Astrocyte of the cerebellum (primary cell): ENCODE results near the gene IL4R.

ENCODE experiments used
- DNase-seq: peaks from one replicate; pipeline ENCODE4 v3.0.0-alpha.2; 2011; ENCODE audit warnings: low read depth
- H3K4me3 ChIP-seq: 2 replicates; pipeline ENCODE4 v1.5.1; 2011; ENCODE audit warnings: mild to moderate bottlenecking, low read depth, low read length, moderate library complexity
- in situ Hi-C: cut with HindIII; loops from 2 replicates; pipeline ENCODE4 v1.10.0; 2017; ENCODE audit warnings: low sequenced_read_pairs
- TF ChIP-seq, protein P1 (sequence below): IDR thresholded peaks from 2 replicates; pipeline ENCODE4 v1.5.1; 2012; ENCODE audit warnings: low read length, low read depth, moderate library complexity, mild to moderate bottlenecking; ENCODE audit errors: missing control alignments

The IL4R gene

DNA sequence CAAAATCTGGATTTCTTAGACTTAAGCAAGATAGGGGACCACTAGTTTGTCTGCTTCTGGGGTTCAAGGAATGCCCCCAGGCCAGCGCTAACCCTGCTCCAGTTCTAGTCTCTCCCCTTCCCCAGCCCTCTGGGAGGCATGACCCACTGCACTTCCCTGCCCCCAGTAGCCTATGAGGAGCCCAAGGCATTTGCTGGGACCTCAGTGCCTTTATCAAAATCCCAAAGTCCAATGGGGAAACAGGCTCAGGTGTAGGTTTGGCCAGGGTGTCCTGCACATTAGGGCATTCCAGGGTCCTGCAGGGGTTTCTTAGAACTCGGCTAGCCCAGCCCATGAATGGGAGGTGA lies 1.2 kb downstream of the IL4R start:
- TF ChIP-seq, protein P1, sequence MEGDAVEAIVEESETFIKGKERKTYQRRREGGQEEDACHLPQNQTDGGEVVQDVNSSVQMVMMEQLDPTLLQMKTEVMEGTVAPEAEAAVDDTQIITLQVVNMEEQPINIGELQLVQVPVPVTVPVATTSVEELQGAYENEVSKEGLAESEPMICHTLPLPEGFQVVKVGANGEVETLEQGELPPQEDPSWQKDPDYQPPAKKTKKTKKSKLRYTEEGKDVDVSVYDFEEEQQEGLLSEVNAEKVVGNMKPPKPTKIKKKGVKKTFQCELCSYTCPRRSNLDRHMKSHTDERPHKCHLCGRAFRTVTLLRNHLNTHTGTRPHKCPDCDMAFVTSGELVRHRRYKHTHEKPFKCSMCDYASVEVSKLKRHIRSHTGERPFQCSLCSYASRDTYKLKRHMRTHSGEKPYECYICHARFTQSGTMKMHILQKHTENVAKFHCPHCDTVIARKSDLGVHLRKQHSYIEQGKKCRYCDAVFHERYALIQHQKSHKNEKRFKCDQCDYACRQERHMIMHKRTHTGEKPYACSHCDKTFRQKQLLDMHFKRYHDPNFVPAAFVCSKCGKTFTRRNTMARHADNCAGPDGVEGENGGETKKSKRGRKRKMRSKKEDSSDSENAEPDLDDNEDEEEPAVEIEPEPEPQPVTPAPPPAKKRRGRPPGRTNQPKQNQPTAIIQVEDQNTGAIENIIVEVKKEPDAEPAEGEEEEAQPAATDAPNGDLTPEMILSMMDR, result no peak
- peak overlapping the region; percentile 66 for H3K4me3 ChIP-seq
- in situ Hi-C loops, result no loop called here
- DNase-seq, result no peak

DNA sequence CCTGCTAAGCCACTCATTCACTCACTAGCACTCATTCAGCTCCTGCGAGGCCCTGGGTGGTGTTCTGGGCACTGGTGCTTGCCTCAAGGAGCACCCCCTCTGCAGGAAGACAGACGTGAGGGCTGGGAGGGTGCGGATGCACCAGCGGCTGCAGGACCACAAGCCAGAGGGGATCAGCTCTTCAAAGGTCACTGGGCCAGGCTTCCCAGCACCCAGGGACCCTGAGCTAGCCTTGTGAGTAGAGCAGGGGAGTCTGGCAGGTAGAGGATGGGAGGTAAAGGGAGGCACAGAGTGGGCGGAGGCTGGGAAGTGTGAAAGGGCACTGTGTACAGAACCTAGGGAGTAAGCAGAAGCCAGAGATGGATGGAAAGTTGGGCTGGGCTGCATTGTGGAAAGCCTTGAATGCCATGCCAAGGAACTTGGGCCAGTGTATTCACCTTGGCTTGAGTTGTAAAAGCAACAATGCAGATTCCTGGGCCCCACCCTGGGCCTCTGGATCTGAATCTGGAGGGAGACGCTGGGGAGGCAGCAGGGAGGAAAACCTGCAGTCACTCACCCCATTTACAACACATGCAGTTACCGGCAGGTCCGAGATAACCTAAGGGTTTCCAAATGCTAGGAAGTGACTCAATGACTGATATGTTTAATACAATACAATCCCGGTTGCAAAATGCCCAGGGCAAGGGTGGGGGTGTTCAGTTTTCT lies 1.7 kb downstream of the IL4R start:
- peak overlapping the region; percentile 66 for H3K4me3 ChIP-seq
- in situ Hi-C loops, result no loop called here
- TF ChIP-seq, protein P1, result peak; percentile 16
- no peak for DNase-seq

DNA sequence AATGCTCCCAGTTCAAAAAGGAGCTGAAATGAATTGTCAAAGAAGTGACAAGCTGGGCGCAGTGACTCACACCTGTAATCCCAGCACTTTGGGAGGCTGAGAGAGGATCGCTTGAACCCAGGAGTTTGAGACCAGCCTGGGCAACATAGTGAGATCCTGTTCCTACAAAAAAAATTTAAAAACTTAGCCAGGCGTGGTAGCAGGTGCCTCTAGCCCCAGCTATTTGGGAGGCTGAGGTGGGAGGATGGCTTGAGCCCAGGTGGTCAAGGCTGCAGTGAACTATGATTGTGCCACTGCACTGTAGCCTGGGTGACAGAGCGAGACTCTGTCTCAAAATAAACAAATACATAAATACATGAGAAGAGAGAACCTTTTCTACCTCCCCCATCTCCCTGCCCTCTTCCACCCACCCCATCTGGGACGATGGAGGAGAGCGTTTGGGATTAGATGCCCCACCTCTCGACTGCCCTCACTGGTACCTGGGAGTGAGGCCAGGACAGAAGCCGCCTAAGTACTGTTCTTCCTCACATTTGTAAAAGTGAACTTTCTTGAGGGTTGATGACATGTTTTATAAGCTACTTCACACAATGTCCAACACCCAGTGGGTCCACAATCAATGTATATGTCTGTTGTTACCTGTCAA lies 2.4 kb downstream of the IL4R start:
- no peak for DNase-seq
- H3K4me3 ChIP-seq, result peak overlapping the region; percentile 66
- in situ Hi-C loops, result no loop called here
- TF ChIP-seq, protein P1, result no peak

DNA sequence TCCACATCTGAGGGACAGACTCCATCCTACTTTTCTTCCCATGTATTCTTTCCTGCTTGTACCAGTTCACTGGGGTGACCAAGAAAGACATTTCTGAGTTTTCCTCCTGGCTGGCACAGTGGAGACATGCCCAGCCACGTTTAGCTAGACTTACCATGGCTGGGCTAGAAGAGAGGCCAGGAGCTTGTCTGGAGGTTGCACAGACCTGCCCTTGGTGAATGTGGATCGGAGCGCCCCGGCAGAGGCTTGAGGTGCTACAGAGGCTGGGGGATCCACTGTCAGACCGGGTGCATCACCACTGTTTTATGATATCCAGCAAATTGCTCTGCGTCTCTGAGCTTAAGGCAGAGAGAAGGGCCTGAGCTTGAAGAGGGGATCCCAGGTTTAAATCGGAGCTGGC lies 3.5 kb downstream of the IL4R start:
- H3K4me3 ChIP-seq, result no peak overlapping the region
- in situ Hi-C loops, result no loop called here
- TF ChIP-seq, protein P1, result no peak
- no peak for DNase-seq

DNA sequence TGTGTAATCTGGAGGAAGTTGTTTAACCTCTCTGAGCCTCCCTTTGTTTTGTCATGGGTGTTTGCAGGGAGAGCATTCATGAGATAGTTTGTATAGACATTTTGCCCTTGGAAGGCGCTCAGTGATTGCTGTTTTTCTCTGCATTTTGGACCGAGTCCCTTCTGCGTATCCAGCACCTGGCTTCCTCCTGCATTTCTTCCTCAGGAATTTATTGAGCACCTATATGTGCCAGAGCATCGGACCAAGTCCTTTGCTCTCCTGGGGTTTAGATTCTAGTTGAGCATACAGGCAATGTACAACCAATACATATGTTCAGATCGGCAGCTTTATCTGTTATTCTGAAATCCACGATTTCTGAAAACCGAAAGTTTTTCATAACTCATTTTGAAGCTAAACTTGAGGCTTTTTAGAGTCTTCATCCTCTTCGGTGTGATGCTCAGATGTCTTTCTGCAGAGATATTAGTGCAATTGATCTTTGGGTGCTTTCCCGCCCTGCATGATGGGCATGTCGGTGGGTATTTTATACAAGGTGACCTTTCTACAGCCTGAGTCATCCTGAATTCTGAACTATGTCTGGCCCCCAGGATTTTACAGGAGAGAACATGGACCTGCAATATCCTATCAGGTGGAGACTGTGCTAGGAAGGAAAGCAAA lies 4.1 kb downstream of the IL4R start:
- in situ Hi-C loops, result no loop called here
- H3K4me3 ChIP-seq, result no peak overlapping the region
- TF ChIP-seq, protein P1, result no peak
- DNase-seq, result no peak

DNA sequence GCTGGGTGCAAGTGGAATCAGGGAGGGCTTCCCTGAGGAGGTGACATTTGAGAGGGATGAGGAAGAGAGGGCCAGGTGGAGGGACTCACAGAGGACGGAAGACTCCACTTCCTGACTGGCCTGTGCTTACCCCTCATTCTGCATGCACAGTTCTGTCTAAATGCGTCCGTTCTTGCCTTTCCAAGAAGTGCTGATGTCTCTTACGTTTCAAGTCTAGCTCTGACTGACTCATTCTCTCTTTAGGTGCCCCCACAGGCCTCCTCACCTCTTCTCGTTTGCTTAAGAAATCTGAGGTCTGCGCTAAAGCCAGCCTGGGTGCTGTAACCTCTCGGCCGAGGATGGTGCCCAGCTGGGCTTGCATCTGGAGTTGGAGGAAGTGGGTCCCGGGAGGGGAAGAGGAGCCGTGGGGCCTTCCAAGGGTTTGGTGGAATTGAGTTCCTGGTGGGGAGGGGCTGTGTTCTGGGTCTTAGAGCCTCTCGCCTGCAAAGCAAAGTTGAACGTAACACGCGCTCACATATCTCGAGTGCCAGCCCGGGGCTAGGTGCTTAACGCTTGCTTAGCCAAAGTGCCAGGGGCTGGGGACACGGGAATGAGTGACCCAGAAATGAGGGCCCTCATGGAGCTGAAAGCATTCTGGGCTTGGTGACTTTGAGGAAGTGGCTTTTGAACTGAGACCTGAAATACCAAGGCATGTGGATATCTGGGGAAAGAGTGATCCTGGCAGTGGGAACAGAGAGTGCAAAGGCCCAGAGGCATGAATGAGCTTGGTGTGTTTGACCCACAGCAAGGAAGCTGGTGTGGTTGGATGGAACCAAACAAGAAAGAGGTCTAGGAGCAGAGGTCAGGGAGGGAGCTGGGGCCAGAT lies 4.8 kb downstream of the IL4R start:
- no peak overlapping the region for H3K4me3 ChIP-seq
- DNase-seq, result no peak
- TF ChIP-seq, protein P1, result no peak
- in situ Hi-C loops, result no loop called here
